ENCODE results near the gene TGFBR3. TPM values are rescaled to one million over a fixed set of nuclear protein-coding genes. Genes with fewer than 3 reads are reported as not detected.
A peak's percentile ranks its signal among the peaks of the same experiment; 100 is the strongest.

The TGFBR3 gene
- total RNA-seq, 6 experiments from 2014 or later = 5.8 to 21.1 (median 19.0) TPM

DNA sequence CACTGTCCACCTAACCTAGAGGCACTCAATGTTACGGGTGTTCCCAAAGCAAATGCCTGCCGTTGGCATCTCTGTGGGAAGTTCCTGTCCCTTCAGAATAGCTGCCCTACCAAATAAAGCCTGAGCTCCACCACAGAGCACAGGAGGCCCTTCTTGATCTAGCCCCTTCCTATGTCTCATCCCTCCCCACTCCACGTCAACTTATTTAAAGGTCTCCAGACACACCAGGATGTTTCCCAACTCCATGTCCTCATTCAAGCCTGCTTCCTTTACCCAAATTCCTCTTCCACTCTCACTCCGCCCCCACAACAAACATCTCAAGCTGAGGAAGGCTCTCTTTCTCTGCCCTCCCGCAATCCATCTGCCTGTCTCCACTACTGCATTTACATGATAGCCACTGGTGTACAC lies 87.7 kb downstream of the TGFBR3 start:
- H3K9me3 Mint-ChIP-seq = no peaks in the 10 kb centered on the region
- H3K4me3 Mint-ChIP-seq = no peak overlapping the region
- peaks cover 3% of the 10 kb centered on the region for H3K27me3 Mint-ChIP-seq (ENCODE audit: insufficient read depth)
- peaks cover 13% of the 10 kb centered on the region; the same call in 1 of the 2 replicates for H3K36me3 Mint-ChIP-seq (ENCODE audit: low read depth)
- H3K4me1 Mint-ChIP-seq (ENCODE audit: low read depth) = peaks cover 45% of the 10 kb centered on the region
- H3K27ac Mint-ChIP-seq = no peak overlapping the region
- no peak for TF ChIP-seq CTCF (IDR thresholded peaks at IDR 0.05)
- DNase-seq = no peak

DNA sequence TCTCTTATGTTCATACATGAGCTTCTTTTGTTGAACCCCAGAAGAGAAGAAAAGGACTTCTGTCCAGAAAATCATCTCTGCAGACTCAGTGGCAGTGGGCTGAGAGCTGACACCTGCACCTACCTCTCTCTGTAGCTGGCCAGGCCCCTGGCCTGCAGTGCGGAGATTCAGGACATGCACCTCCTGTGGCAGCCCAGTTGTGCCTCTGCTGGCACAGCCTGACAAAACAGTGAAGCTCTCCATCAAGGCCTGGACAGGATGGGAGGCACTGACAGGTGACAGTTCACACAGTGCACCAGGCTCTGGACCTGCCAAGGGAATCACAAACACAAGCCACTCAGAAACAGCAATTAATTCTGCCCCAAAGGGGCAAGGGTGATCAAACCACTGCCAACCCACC lies 88.8 kb downstream of the TGFBR3 start:
- Mint-ChIP-seq H3K9me3 (no peaks in the 10 kb centered on the region), H3K4me3 (no peak overlapping the region), H3K4me1 (ENCODE audit: low read depth) (peaks cover 56% of the 10 kb centered on the region), H3K36me3 (ENCODE audit: low read depth) (peaks cover 7% of the 10 kb centered on the region; the same call in 1 of the 2 replicates), H3K27me3 (ENCODE audit: insufficient read depth) (no peaks in the 10 kb centered on the region; the same call in 1 of the 2 replicates), H3K27ac (no peak overlapping the region)
- DNase-seq = no peak
- TF ChIP-seq CTCF (IDR thresholded peaks at IDR 0.05) = no peak

- peak overlapping the region; percentile 81 for H3K27ac Mint-ChIP-seq
- H3K4me3 Mint-ChIP-seq = peak overlapping the region; percentile 31; the same call in 1 of the 2 replicates
- peaks cover 64% of the 10 kb centered on the region for H3K4me1 Mint-ChIP-seq (ENCODE audit: low read depth)
- H3K27me3 Mint-ChIP-seq (ENCODE audit: insufficient read depth) = no peaks in the 10 kb centered on the region; the same call in 1 of the 2 replicates
- H3K36me3 Mint-ChIP-seq (ENCODE audit: low read depth) = peaks cover 7% of the 10 kb centered on the region; the same call in 1 of the 2 replicates
- no peak for TF ChIP-seq CTCF (IDR thresholded peaks at IDR 0.05)
- DNase-seq = no peak
- H3K9me3 Mint-ChIP-seq = no peaks in the 10 kb centered on the region
These were observed 89.6 kb downstream of the TGFBR3 start for GRCh38 chr1:91796390-91796654.

GRCh38 chr1:91795591-91796389 lies 90.2 kb downstream of the TGFBR3 start:
- no peak for TF ChIP-seq CTCF (IDR thresholded peaks at IDR 0.05)
- Mint-ChIP-seq H3K27me3 (ENCODE audit: insufficient read depth) (no peaks in the 10 kb centered on the region; the same call in 1 of the 2 replicates), H3K4me1 (ENCODE audit: low read depth) (peaks cover 69% of the 10 kb centered on the region), H3K4me3 (peak overlapping the region; percentile 67), H3K27ac (peak overlapping the region; percentile 81), H3K36me3 (ENCODE audit: low read depth) (peaks cover 7% of the 10 kb centered on the region; the same call in 1 of the 2 replicates), H3K9me3 (no peaks in the 10 kb centered on the region)
- peak; percentile 76 for DNase-seq

DNA sequence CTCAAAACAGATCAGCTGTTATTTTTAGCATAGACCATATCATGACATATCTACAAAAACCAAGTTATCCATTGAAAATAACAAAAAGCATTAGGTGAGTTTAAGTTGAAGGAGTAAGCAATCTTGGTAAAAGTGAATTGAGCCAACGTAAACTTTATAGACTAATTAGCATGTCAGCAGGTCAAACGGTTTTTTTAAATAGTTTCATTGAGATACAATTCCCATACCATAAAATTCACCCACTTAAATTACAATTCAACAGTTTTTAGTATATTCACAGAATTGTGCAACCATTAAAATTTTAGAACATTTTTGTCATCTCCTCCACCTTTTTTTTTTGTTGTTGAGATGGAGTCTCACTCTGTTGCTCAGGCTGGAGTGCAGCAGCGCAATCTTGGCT lies 92.1 kb downstream of the TGFBR3 start:
- Mint-ChIP-seq H3K27ac (no peak overlapping the region), H3K36me3 (ENCODE audit: low read depth) (peaks cover 7% of the 10 kb centered on the region; the same call in 1 of the 2 replicates), H3K9me3 (no peaks in the 10 kb centered on the region), H3K4me3 (no peak overlapping the region), H3K4me1 (ENCODE audit: low read depth) (peaks cover 73% of the 10 kb centered on the region), H3K27me3 (ENCODE audit: insufficient read depth) (no peaks in the 10 kb centered on the region; the same call in 1 of the 2 replicates)
- DNase-seq = no peak
- TF ChIP-seq CTCF (IDR thresholded peaks at IDR 0.05) = no peak

All from HFFc6 (cell line).